ENCODE results near the gene UPB1. TPM values are rescaled to one million over a fixed set of nuclear protein-coding genes. Genes with fewer than 3 reads are reported as not detected.
A peak's percentile ranks its signal among the peaks of the same experiment; 100 is the strongest.

Gene UPB1
- total and polyA plus RNA-seq, 10 of the 15 experiments (the other 5 are each of a cell fraction or from before 2014, with no cell fraction given), result 0.89 to 20.5 (median 3.1) TPM

- TF ChIP-seq RAD21 (IDR thresholded peaks at IDR 0.05; ENCODE audit: insufficient read depth, low read depth, low read length) (peak; percentile 84), FOXM1 (IDR thresholded peaks at IDR 0.05; ENCODE audit: low read depth, low read length) (peak; percentile 76), STAT3 (IDR thresholded peaks at IDR 0.05; ENCODE audit: low read depth, low read length) (0 out of 2 replicates have a peak, but pooled peaks have one; percentile 72), PAX8 (IDR thresholded peaks at IDR 0.05) (0 out of 2 replicates have a peak, but pooled peaks have one; percentile 32), BHLHE40 (IDR thresholded peaks at IDR 0.05; ENCODE audit: borderline replicate concordance in 1 of 2, low read depth in 2 of 2, low read length in 1 of 2) (peak; percentile 60 to 63; a peak in 2 of 4 replicates), ATF7 (IDR thresholded peaks at IDR 0.05; ENCODE audit: low read depth) (peak; percentile 83), BMI1 (IDR thresholded peaks at IDR 0.05; ENCODE audit: borderline replicate concordance) (no peak), NBN (IDR thresholded peaks at IDR 0.05) (peak; percentile 79), GATAD2B (conservative IDR thresholded peaks at IDR 0.05; ENCODE audit: low read depth) (no peak), CREM (IDR thresholded peaks at IDR 0.05; ENCODE audit: low read depth) (peak; percentile 84), ZBED1 (IDR thresholded peaks at IDR 0.05; ENCODE audit: borderline replicate concordance) (no peak), YY1 (IDR thresholded peaks at IDR 0.05; ENCODE audit: low read depth, low read length) (0 out of 2 replicates have a peak, but pooled peaks have one; percentile 56), SMAD1 (IDR thresholded peaks at IDR 0.05; ENCODE audit: low read depth, partially characterized antibody) (no peak), KAT2A (conservative IDR thresholded peaks at IDR 0.05; ENCODE audit: control insufficient read depth, low read depth, low read length) (no peak), MYC (IDR thresholded peaks at IDR 0.05; ENCODE audit: insufficient read depth, insufficient read length, insufficient replicate concordance, low read length, severe bottlenecking) (no peak), BCL11A (IDR thresholded peaks at IDR 0.05; ENCODE audit: low read depth, low read length) (0 out of 2 replicates have a peak, but pooled peaks have one; percentile 38), JUNB (IDR thresholded peaks at IDR 0.05) (peak; percentile 47; the same call in 1 of the 2 replicates), NFYB (IDR thresholded peaks at IDR 0.05; ENCODE audit: insufficient read depth, low read depth, low read length) (no peak), SMARCA5 (IDR thresholded peaks at IDR 0.05) (peak; percentile 89), EP300 (IDR thresholded peaks at IDR 0.05; ENCODE audit: borderline replicate concordance in 1 of 2, control insufficient read depth in 1 of 2, low read depth in 2 of 2, low read length in 2 of 2) (peak; percentile 47 to 57; a peak in 1 of 4 replicates), RAD51 (IDR thresholded peaks at IDR 0.05) (peak; percentile 80), CHD2 (IDR thresholded peaks at IDR 0.05; ENCODE audit: borderline replicate concordance, low read depth, low read length) (peak; percentile 33; the same call in 1 of the 2 replicates), PAX5 (IDR thresholded peaks at IDR 0.05; ENCODE audit: borderline replicate concordance, low read depth, low read length) (peak; percentile 44; the same call in 1 of the 2 replicates), NFIC (IDR thresholded peaks at IDR 0.05; ENCODE audit: low read depth, low read length) (peak; percentile 35; the same call in 1 of the 2 replicates), CBFB (IDR thresholded peaks at IDR 0.05; ENCODE audit: low read depth) (peak; percentile 77), EED (IDR thresholded peaks at IDR 0.05; ENCODE audit: low read depth) (peak; percentile 84), ZNF207 (IDR thresholded peaks at IDR 0.05; ENCODE audit: borderline replicate concordance) (peak; percentile 61; the same call in 1 of the 2 replicates), POU2F2 (IDR thresholded peaks at IDR 0.05; ENCODE audit: borderline replicate concordance, low read depth, low read length) (0 out of 3 replicates have a peak, but pooled peaks have one; percentile 11)
- TF ChIP-seq, protein P1, sequence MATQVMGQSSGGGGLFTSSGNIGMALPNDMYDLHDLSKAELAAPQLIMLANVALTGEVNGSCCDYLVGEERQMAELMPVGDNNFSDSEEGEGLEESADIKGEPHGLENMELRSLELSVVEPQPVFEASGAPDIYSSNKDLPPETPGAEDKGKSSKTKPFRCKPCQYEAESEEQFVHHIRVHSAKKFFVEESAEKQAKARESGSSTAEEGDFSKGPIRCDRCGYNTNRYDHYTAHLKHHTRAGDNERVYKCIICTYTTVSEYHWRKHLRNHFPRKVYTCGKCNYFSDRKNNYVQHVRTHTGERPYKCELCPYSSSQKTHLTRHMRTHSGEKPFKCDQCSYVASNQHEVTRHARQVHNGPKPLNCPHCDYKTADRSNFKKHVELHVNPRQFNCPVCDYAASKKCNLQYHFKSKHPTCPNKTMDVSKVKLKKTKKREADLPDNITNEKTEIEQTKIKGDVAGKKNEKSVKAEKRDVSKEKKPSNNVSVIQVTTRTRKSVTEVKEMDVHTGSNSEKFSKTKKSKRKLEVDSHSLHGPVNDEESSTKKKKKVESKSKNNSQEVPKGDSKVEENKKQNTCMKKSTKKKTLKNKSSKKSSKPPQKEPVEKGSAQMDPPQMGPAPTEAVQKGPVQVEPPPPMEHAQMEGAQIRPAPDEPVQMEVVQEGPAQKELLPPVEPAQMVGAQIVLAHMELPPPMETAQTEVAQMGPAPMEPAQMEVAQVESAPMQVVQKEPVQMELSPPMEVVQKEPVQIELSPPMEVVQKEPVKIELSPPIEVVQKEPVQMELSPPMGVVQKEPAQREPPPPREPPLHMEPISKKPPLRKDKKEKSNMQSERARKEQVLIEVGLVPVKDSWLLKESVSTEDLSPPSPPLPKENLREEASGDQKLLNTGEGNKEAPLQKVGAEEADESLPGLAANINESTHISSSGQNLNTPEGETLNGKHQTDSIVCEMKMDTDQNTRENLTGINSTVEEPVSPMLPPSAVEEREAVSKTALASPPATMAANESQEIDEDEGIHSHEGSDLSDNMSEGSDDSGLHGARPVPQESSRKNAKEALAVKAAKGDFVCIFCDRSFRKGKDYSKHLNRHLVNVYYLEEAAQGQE (IDR thresholded peaks at IDR 0.05; ENCODE audit: low read depth, low read length), result no peak
These were observed 8.2 kb downstream of the UPB1 start (continued) for GRCh38 chr22:24503137-24503842.

Data from GM12878 (cell line).